Measurements from ENCODE around the gene RSKR.
A peak's percentile ranks its signal among the peaks of the same experiment; 100 is the strongest.

RSKR gene

GRCh38 chr17:28573521-28573920 is 40.5 kb downstream of the RSKR start:
- H3K27me3 ChIP-seq (ENCODE audit: control insufficient read depth, insufficient read depth, low read length): no peaks in the 10 kb centered on the region
- H3K36me3 ChIP-seq (ENCODE audit: control insufficient read depth, insufficient read depth, low read length): no peaks in the 10 kb centered on the region
- no peak overlapping the region for H3K27ac ChIP-seq (ENCODE audit: low read depth, low read length)
- peaks cover 8% of the 10 kb centered on the region for H3K4me1 ChIP-seq (ENCODE audit: control insufficient read depth, insufficient read depth, low read length)
- H3K4me3 ChIP-seq (ENCODE audit: low read length): no peak overlapping the region
- H3K9ac ChIP-seq (ENCODE audit: low read length): no peak overlapping the region

DNA sequence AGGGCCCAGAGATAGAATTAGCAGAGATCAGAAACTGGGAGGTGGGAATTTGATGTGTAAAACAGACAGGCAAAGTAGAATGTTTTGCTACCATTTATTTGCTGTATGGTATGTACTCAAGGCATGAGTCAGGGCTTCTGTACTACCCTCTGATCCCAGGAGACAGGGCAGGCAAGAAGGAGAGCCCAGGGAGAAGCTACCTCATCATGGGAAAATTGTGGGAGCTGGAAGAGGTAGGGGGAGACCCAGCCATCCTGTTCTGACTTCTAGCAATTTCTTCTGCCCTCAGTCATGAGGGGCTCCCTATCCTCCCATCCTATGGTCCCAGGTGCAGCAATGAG is 41.0 kb downstream of the RSKR start:
- Histone ChIP-seq H3K9ac (ENCODE audit: low read length) (no peak overlapping the region), H3K4me1 (ENCODE audit: control insufficient read depth, insufficient read depth, low read length) (peaks cover 8% of the 10 kb centered on the region), H3K27ac (ENCODE audit: low read depth, low read length) (no peak overlapping the region), H3K36me3 (ENCODE audit: control insufficient read depth, insufficient read depth, low read length) (no peaks in the 10 kb centered on the region), H3K4me3 (ENCODE audit: low read length) (no peak overlapping the region), H3K27me3 (ENCODE audit: control insufficient read depth, insufficient read depth, low read length) (no peaks in the 10 kb centered on the region)

DNA sequence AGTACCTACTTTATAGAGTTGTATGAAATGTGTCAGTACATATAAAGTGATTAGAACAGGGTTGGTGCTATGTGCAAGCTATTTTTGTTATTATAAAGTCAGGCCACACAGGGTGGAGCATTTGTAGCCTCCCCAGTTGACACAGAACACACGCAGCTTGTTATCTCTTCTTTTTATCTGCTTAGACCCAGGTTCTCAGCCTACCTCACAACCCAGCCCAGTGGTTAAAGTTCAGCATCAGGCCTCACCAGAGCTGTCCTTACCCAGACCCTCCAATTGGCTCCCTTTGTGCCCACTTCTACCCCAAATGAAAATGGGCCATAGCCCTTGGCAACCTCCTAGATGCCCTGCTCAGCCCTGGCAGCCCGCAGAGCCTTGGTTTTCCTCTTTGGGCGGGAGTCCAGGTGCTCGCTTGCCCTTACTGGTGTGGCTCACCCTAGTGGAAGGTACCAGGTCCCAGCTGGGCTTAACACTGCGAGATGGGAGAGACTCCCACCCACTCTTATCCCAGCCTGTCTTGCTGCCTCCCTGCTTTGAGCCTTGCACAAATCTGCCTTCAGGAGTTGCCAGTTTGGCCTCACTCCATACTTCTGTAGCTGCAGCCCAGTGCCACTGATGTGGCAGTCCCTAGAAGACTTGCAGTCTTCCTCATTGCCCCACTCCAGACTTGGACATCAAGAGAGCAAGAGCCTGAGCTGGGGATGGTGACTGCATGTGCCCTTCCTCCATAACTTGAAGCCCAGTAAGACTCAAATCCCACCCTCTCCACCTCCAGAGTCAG is 41.5 kb downstream of the RSKR start:
- Histone ChIP-seq H3K27me3 (ENCODE audit: control insufficient read depth, insufficient read depth, low read length) (no peaks in the 10 kb centered on the region), H3K36me3 (ENCODE audit: control insufficient read depth, insufficient read depth, low read length) (no peaks in the 10 kb centered on the region), H3K4me1 (ENCODE audit: control insufficient read depth, insufficient read depth, low read length) (peaks cover 8% of the 10 kb centered on the region), H3K27ac (ENCODE audit: low read depth, low read length) (peak overlapping the region; percentile 77), H3K9ac (ENCODE audit: low read length) (no peak overlapping the region), H3K4me3 (ENCODE audit: low read length) (peak overlapping the region; percentile 94)

DNA sequence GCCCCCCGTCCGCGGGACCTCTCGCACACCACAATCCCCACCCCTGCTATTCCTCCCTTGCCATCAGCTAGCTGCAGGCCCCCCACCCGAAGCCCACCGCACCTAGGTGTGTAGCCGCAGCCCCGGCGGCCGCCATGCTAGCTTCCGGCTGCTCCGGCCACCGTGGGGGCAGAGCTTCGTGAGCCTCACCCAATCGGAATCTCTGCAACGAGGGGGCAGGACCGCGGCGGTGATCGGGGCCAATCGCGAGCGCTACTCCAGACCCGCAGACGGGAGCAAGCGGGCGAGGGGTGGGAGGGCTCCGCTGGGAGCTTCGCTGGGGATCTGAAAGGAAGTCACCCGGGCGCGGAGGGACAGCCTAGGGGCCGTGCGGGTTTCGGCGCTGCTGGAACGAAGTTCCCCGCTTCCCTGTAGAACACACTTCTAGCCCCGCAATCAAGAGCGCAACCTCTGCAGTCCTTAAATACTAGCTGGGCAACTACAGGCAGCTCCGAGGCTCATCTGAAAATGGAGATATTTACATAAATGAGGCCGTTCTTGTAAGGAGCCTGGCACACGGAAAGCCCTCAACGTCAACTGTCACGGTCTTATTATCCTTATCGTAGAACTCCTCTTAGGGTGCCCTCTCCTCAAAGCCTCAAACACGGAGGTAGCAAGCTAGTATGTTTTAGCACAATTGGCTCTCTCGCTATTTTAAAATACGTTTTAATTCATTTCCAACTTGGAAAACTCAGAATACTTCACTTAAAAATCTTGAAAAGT is 42.4 kb downstream of the RSKR start, which contains the start of gene PIGS:
PIGS (minus strand) TSS at position 164 of the 762 bp plus-strand sequence; CDS start at position 136, 28 bp downstream.
- Histone ChIP-seq H3K27me3 (ENCODE audit: control insufficient read depth, insufficient read depth, low read length) (no peaks in the 10 kb centered on the region), H3K27ac (ENCODE audit: low read depth, low read length) (peak within 1 kb of the TSS; percentile 77), H3K36me3 (ENCODE audit: control insufficient read depth, insufficient read depth, low read length) (no peaks in the 10 kb centered on the region), H3K4me1 (ENCODE audit: control insufficient read depth, insufficient read depth, low read length) (peaks cover 8% of the 10 kb centered on the region), H3K9ac (ENCODE audit: low read length) (peak within 1 kb of the TSS; percentile 83), H3K4me3 (ENCODE audit: low read length) (peak within 1 kb of the TSS; percentile 94)

DNA sequence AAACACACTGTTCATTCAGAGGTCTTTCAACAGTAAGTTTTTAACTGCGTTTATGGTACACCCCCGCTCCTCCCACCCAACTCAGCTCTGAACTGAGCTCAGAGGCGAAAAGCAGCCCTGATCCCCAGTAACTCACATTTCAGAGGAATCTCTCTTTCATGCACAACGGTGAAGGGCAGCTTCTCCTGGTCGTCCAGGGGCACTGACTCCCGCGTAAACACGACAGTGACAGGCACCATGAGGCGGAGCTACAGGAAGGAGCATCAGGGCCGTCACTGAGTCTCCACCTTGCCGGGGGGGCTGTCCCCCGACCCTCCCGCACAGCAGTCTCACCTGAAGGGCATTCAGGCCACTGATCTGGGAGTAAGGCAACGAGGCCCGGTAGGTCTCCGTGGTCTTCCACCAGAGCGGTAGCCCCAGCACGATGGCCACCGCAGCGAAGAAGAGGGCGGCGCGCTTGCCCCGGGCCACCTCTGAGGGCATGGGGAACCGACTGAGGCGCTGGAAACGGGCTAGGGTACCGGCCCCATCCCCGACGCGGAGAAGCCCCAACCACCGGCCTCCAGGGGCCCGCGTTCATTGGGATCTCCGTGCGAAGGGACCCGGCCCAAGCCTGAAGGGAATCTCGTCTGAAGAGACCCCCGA is 43.1 kb downstream of the RSKR start:
- H3K27ac ChIP-seq (ENCODE audit: low read depth, low read length): peak overlapping the region; percentile 48
- peaks cover 8% of the 10 kb centered on the region for H3K4me1 ChIP-seq (ENCODE audit: control insufficient read depth, insufficient read depth, low read length)
- H3K4me3 ChIP-seq (ENCODE audit: low read length): peak overlapping the region; percentile 94
- H3K27me3 ChIP-seq (ENCODE audit: control insufficient read depth, insufficient read depth, low read length): no peaks in the 10 kb centered on the region
- no peaks in the 10 kb centered on the region for H3K36me3 ChIP-seq (ENCODE audit: control insufficient read depth, insufficient read depth, low read length)
- H3K9ac ChIP-seq (ENCODE audit: low read length): peak overlapping the region; percentile 83

DNA sequence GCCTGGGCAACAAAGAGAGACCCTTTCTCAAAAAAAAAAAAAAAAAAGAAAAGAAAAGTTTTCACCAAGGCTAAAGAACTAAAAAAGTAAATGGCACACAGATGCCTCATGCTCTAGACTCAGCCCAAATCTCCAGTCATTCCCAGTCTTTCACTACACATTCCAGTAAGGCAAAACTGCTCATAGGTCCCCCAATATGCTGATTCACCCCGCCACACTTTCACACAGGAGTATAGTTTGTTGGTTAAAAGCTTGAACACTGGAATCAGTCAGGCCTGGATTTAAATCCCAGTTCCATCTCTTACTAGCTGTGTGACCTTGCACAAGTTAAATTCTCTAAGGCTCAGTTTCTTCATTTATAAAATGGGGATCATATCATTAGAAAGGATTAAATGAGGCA is 44.5 kb downstream of the RSKR start:
- Histone ChIP-seq H3K27me3 (ENCODE audit: control insufficient read depth, insufficient read depth, low read length) (no peaks in the 10 kb centered on the region), H3K4me3 (ENCODE audit: low read length) (no peak overlapping the region), H3K27ac (ENCODE audit: low read depth, low read length) (no peak overlapping the region), H3K4me1 (ENCODE audit: control insufficient read depth, insufficient read depth, low read length) (peaks cover 8% of the 10 kb centered on the region), H3K9ac (ENCODE audit: low read length) (no peak overlapping the region), H3K36me3 (ENCODE audit: control insufficient read depth, insufficient read depth, low read length) (no peaks in the 10 kb centered on the region)

DNA sequence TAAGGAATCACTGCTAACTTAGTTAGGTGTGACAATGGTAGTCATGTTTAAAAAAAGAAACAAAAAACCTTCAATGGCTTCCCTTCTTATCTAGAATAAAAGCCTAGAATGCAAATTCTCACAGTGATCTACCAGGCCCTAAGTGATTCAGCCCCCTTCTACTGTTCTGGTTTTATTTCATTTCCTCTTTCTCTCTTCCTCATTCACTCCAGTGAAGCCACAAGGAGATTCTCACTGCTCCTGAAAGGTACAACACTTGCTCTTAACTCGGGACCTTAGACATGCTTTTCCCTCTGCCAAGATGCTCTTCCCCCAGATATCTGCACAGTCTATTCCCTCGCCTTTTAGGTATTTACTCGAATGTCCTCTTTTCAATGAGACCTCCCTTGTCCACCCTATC is 46.4 kb downstream of the RSKR start:
- H3K4me3 ChIP-seq (ENCODE audit: low read length): no peak overlapping the region
- H3K4me1 ChIP-seq (ENCODE audit: control insufficient read depth, insufficient read depth, low read length): peaks cover 8% of the 10 kb centered on the region
- H3K27ac ChIP-seq (ENCODE audit: low read depth, low read length): no peak overlapping the region
- H3K9ac ChIP-seq (ENCODE audit: low read length): no peak overlapping the region
- no peaks in the 10 kb centered on the region for H3K27me3 ChIP-seq (ENCODE audit: control insufficient read depth, insufficient read depth, low read length)
- H3K36me3 ChIP-seq (ENCODE audit: control insufficient read depth, insufficient read depth, low read length): peaks cover 6% of the 10 kb centered on the region

GRCh38 chr17:28563475-28563874 is 50.5 kb downstream of the RSKR start:
- H3K4me3 ChIP-seq (ENCODE audit: low read length): no peak overlapping the region
- peaks cover 17% of the 10 kb centered on the region for H3K36me3 ChIP-seq (ENCODE audit: control insufficient read depth, insufficient read depth, low read length)
- H3K27me3 ChIP-seq (ENCODE audit: control insufficient read depth, insufficient read depth, low read length): no peaks in the 10 kb centered on the region
- H3K4me1 ChIP-seq (ENCODE audit: control insufficient read depth, insufficient read depth, low read length): no peaks in the 10 kb centered on the region
- no peak overlapping the region for H3K27ac ChIP-seq (ENCODE audit: low read depth, low read length)
- H3K9ac ChIP-seq (ENCODE audit: low read length): no peak overlapping the region
